Smooth muscle cell (in vitro differentiated cells): ENCODE results near the gene TSC2. TPM values are rescaled to one million over a fixed set of nuclear protein-coding genes. Genes with fewer than 3 reads are reported as not detected.
A peak's percentile ranks its signal among the peaks of the same experiment; 100 is the strongest.

Experiments used
- DNase-seq: peaks from one replicate; lab custom pipeline; 2025; ENCODE audit not compliant: unreplicated experiment; lab: John Stamatoyannopoulos, UW
- H2AFZ ChIP-seq: fragments of 200-600 bp; sonication (generic); 2 replicates; pipeline ENCODE4 v1.6.0; 2016; ENCODE audit warnings: antibody characterized with exemption, low read depth, mild to moderate bottlenecking
- H3F3A ChIP-seq: fragments of 200-600 bp; sonication (generic); 2 replicates; pipeline ENCODE4 v1.6.0; 2017; ENCODE audit warnings: antibody characterized with exemption, low read depth
- H3K27ac ChIP-seq: fragments of 200-600 bp; sonication (generic); 2 replicates; pipeline ENCODE4 v1.5.1; 2016; ENCODE audit warnings: low read depth, mild to moderate bottlenecking
- H3K27me3 ChIP-seq: fragments of 200-600 bp; sonication (generic); 2 replicates; pipeline ENCODE4 v1.6.1; 2016; ENCODE audit warnings: low read depth, mild to moderate bottlenecking
- H3K36me3 ChIP-seq: fragments of 200-600 bp; sonication (generic); 2 replicates; pipeline ENCODE4 v1.5.1; 2016; ENCODE audit warnings: low read depth
- H3K4me1 ChIP-seq: fragments of 200-600 bp; sonication (generic); 2 replicates; pipeline ENCODE4 v1.5.1; 2016; ENCODE audit warnings: low read depth
- H3K4me2 ChIP-seq: fragments of 200-600 bp; sonication (generic); 2 replicates; pipeline ENCODE4 v1.6.0; 2016; ENCODE audit warnings: mild to moderate bottlenecking
- H3K4me3 ChIP-seq: fragments of 200-600 bp; sonication (generic); 2 replicates; pipeline ENCODE4 v1.5.1; 2016; ENCODE audit warnings: mild to moderate bottlenecking
- H3K79me2 ChIP-seq: fragments of 200-600 bp; sonication (generic); 2 replicates; pipeline ENCODE4 v1.6.0; 2016; ENCODE audit warnings: low read depth, mild to moderate bottlenecking
- H3K9ac ChIP-seq: fragments of 200-600 bp; sonication (generic); 2 replicates; pipeline ENCODE4 v1.6.0; 2016; ENCODE audit warnings: low read depth
- H3K9me3 ChIP-seq: fragments of 200-600 bp; sonication (generic); replicated peaks from 2 replicates; pipeline ENCODE4 v1.5.1; 2016; ENCODE audit warnings: low read depth
- H4K20me1 ChIP-seq: fragments of 200-600 bp; sonication (generic); 2 replicates; pipeline ENCODE4 v1.6.0; 2016; ENCODE audit warnings: low read depth
- CTCF ChIP-seq: fragments of 200-600 bp; sonication (generic); IDR thresholded peaks from 2 replicates; pipeline ENCODE4 v1.5.1; 2017; ENCODE audit warnings: borderline replicate concordance, mild to moderate bottlenecking, antibody characterized with exemption; ENCODE audit not compliant: insufficient read depth, poor library complexity, severe bottlenecking
- WGBS: methylation state at CpG from one replicate; pipeline ENCODE4 v1.1.7; 2016; ENCODE audit warnings: low lambda C conversion rate; 5-methylcytosine and 5-hydroxymethylcytosine counted together
- polyA plus RNA-seq: library from polyadenylated mRNA; unstranded; fragments of >200 nt; fragmentation: Nextera tagmentation; extraction: Ambion mirVana; gene quantifications from 2 replicates; pipeline ENCODE4 v1.2.1, GENCODE V29; 2016
- total RNA-seq: library from RNA; depleted of rRNA; stranded (reverse); fragments of >200 nt; gene quantifications from 2 replicates; pipeline ENCODE4 v1.2.3, GENCODE V29; 2014

TSC2 gene
- total and polyA plus RNA-seq, 2 experiments from 2014 or later = 64.5 to 74.7 TPM

DNA sequence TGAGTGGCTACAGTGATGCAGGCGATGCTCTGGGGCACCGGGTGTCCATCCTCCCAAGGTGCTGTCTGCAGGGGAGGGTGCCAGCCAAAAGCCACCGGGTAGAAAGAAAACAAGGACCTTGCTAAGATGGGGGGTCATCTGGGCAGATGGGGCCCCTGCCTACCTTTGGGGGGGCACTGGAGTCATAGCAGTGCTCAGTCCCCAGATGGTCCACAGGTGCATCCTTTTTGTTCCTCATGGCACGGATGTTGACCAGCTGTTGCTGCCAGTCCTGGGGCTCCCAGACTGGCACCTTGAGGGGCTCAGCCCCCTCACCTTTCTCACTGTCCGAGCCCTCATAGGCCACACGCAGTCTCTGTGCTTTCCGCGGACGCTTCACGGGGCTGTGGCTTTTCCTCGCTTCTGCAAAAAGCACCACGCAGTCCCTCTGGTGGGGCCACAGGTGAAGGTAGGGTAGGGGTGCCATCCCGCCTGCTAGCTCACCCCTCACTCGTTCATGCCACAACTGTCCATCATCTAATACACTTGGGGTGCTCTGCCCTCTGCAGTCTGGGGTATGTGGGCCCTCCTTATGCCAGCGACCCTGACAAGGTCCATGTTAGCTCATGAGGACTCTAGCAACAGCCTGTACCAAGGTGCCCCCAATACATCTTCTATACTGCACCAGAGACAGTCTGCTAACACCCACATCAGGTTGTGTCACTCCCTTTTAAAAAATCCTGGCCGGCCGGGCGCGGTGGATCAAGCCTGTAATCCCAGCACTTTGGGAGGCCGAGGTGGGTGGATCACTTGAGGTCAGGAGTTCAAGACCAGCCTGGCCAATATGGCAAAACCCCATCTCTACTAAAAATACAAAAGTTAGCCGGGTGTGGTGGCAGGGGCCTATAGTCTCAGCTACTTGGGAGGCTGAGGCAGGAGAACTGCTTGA, 1.6 kb upstream of the TSC2 start:
- peaks cover 13% of the 10 kb centered on the region for H3K4me1 ChIP-seq
- H3K9ac ChIP-seq = no peak overlapping the region
- no peak for TF ChIP-seq CTCF
- no peaks in the 10 kb centered on the region for H3K27me3 ChIP-seq
- no peak for DNase-seq
- H4K20me1 ChIP-seq = peaks cover 3% of the 10 kb centered on the region
- no peaks in the 10 kb centered on the region for H3K36me3 ChIP-seq
- H3K27ac ChIP-seq = no peak overlapping the region
- no peaks in the 10 kb centered on the region for H3K9me3 ChIP-seq
- no peak overlapping the region for H2AFZ ChIP-seq
- WGBS = 88% methylated on average over 21 of the region's 21 CpGs
- no peaks in the 10 kb centered on the region for H3F3A ChIP-seq
- no peak overlapping the region for H3K4me3 ChIP-seq
- H3K4me2 ChIP-seq = peak overlapping the region; percentile 99
- peaks cover 30% of the 10 kb centered on the region for H3K79me2 ChIP-seq

- Histone ChIP-seq H3K4me1 (peaks cover 13% of the 10 kb centered on the region), H3F3A (no peaks in the 10 kb centered on the region), H2AFZ (peak overlapping the region; percentile 77), H3K27me3 (no peaks in the 10 kb centered on the region), H3K79me2 (peaks cover 33% of the 10 kb centered on the region), H3K9ac (no peak overlapping the region), H3K9me3 (no peaks in the 10 kb centered on the region), H3K4me2 (peak overlapping the region; percentile 99), H3K36me3 (no peaks in the 10 kb centered on the region), H4K20me1 (peaks cover 3% of the 10 kb centered on the region), H3K27ac (no peak overlapping the region), H3K4me3 (peak overlapping the region; percentile 88)
- no peak for DNase-seq
- WGBS = 43% methylated on average over 8 of the region's 8 CpGs
- TF ChIP-seq CTCF = no peak
Measured at GRCh38 chr16:2046893-2047329, 874 bp upstream of the TSC2 start.

- Histone ChIP-seq H3K36me3 (no peaks in the 10 kb centered on the region), H3K79me2 (peaks cover 33% of the 10 kb centered on the region), H2AFZ (peak overlapping the region; percentile 77), H3K4me1 (peaks cover 13% of the 10 kb centered on the region), H3K4me3 (peak overlapping the region; percentile 88), H3K4me2 (peak overlapping the region; percentile 99), H3K9ac (peak overlapping the region; percentile 65), H3K27me3 (no peaks in the 10 kb centered on the region), H3K9me3 (no peaks in the 10 kb centered on the region), H3K27ac (no peak overlapping the region), H4K20me1 (peaks cover 3% of the 10 kb centered on the region), H3F3A (no peaks in the 10 kb centered on the region)
- 2% methylated on average over 30 of the region's 30 CpGs for WGBS
- TF ChIP-seq CTCF = no peak
- DNase-seq = no peak
Measured at GRCh38 chr16:2048116-2048543, 345 bp downstream of the TSC2 start.

- Histone ChIP-seq H2AFZ (no peak overlapping the region), H3K9me3 (no peaks in the 10 kb centered on the region), H3K4me2 (no peak overlapping the region), H3F3A (no peaks in the 10 kb centered on the region), H3K79me2 (peaks cover 29% of the 10 kb centered on the region), H3K36me3 (no peaks in the 10 kb centered on the region), H3K4me3 (no peak overlapping the region), H3K9ac (no peak overlapping the region), H3K27ac (no peak overlapping the region), H4K20me1 (peaks cover 3% of the 10 kb centered on the region), H3K27me3 (no peaks in the 10 kb centered on the region), H3K4me1 (peaks cover 7% of the 10 kb centered on the region)
- no peak for DNase-seq
- no peak for TF ChIP-seq CTCF
- 98% methylated on average over 19 of the region's 21 CpGs for WGBS
Measured at GRCh38 chr16:2053211-2053610, 5.4 kb downstream of the TSC2 start.
